B cell (primary cell): ENCODE data around the gene SLC18A3. TPM values are rescaled to one million over a fixed set of nuclear protein-coding genes. Genes with fewer than 3 reads are reported as not detected.

Source experiments
- ATAC-seq: fragments of 200-7000 bp; cut with Tn5 transposase; one replicate; pipeline ENCODE4 v1.10.0; 2021; ENCODE audit warnings: low read depth, mild to moderate bottlenecking, moderate number of reproducible peaks, moderate library complexity
- CTCF ChIA-PET: fragments of 350-600 bp; sonication (Branson Sonifier 250); formaldehyde crosslinking; loops from one replicate; lab custom pipeline; 2021; ENCODE audit warnings: antibody characterized with exemption, inconsistent platforms; lab: Charles Lee
- POLR2A ChIA-PET: fragments of 350-600 bp; sonication (Branson Sonifier 250); formaldehyde crosslinking; loops from one replicate; lab custom pipeline; 2021; ENCODE audit warnings: antibody characterized with exemption; lab: Charles Lee
- DNase-seq: peaks from one replicate; pipeline ENCODE4 v3.0.0; 2013
- H2AFZ ChIP-seq: 2 replicates; pipeline ENCODE4 v1.6.1; 2012; ENCODE audit warnings: mild to moderate bottlenecking, low read depth, low read length; ENCODE audit not compliant: insufficient read depth, poor library complexity, severe bottlenecking
- H3K27ac ChIP-seq, 2 donors: 1 replicate in 1 of 2; 2 replicates in 1 of 2; pipeline ENCODE4 v1.5.1; 2012 to 2013; ENCODE audit warnings: low read length in 2 of 2, mild to moderate bottlenecking in 2 of 2, moderate library complexity in 1 of 2
- H3K27me3 ChIP-seq, 4 experiments: fragments of 200-600 bp in 1 of 4; sonication (generic) in 1 of 4; replicated peaks in 1 of 4; 1 replicate in 2 of 4; 2 replicates in 2 of 4; pipeline versions ENCODE4 v1.6.1 to v1.7.0; 2013 to 2016; ENCODE audit warnings: low read length in 3 of 4, mild to moderate bottlenecking in 2 of 4, mixed read lengths in 1 of 4, moderate library complexity in 1 of 4; ENCODE audit not compliant: insufficient read depth in 4 of 4, control insufficient read depth in 3 of 4; ENCODE audit errors: control extremely low read depth in 1 of 4
- H3K36me3 ChIP-seq, 2 experiments: replicated peaks in 1 of 2; 1 replicate in 1 of 2; 2 replicates in 1 of 2; pipeline versions ENCODE4 v1.6.1 to v1.7.1; 2013; ENCODE audit warnings: low read length in 1 of 2; ENCODE audit not compliant: insufficient read depth in 2 of 2, control insufficient read depth in 1 of 2; ENCODE audit errors: control extremely low read depth in 1 of 2, extremely low read depth in 1 of 2
- H3K4me1 ChIP-seq, 2 donors: fragments of 200-600 bp in 1 of 2; sonication (generic) in 1 of 2; 1 replicate in 1 of 2; 2 replicates in 1 of 2; pipeline versions ENCODE4 v1.5.1 to v1.6.1; 2013 to 2017; ENCODE audit warnings: low read length in 2 of 2; ENCODE audit not compliant: control insufficient read depth in 2 of 2, insufficient read depth in 2 of 2
- H3K4me2 ChIP-seq: replicated peaks from 2 replicates; pipeline ENCODE3; 2012; ENCODE audit warnings: mild to moderate bottlenecking, low read depth, low read length; ENCODE audit not compliant: poor library complexity, severe bottlenecking
- H3K4me3 ChIP-seq, 5 experiments: fragments of 200-600 bp in 1 of 5; sonication (generic) in 1 of 5; 1 replicate in 3 of 5; 2 replicates in 2 of 5; pipeline versions ENCODE4 v1.5.1 to v1.7.0; 2011 to 2016; ENCODE audit warnings: low read length in 4 of 5, mild to moderate bottlenecking in 4 of 5, low read depth in 2 of 5, control low read depth in 1 of 5, moderate library complexity in 1 of 5; ENCODE audit not compliant: insufficient read depth in 1 of 5; ENCODE audit errors: control extremely low read depth in 1 of 5, extremely low read depth in 1 of 5
- H3K79me2 ChIP-seq: fragments of 200-600 bp; sonication (generic); one replicate; pipeline ENCODE4 v1.6.0; 2016; ENCODE audit warnings: low read length; ENCODE audit not compliant: control insufficient read depth, insufficient read depth
- H3K9ac ChIP-seq: fragments of 200-600 bp; sonication (generic); 2 replicates; pipeline ENCODE4 v1.6.1; 2017; ENCODE audit warnings: mild to moderate bottlenecking, low read length, moderate library complexity
- H3K9me3 ChIP-seq, 3 donors: one replicate each; pipeline versions ENCODE4 v1.6.1 to v1.7.1; 2013; ENCODE audit warnings: low read length in 2 of 3; ENCODE audit not compliant: control insufficient read depth in 2 of 3, insufficient read depth in 1 of 3; ENCODE audit errors: control extremely low read depth in 1 of 3
- H4K20me1 ChIP-seq: 2 replicates; pipeline ENCODE4 v1.6.0; 2012; ENCODE audit warnings: mild to moderate bottlenecking, low read length; ENCODE audit not compliant: insufficient read depth, control insufficient read depth, poor library complexity, severe bottlenecking
- H3K27ac Mint-ChIP-seq: one replicate; pipeline ENCODE4 v1.8.0; 2021; ENCODE audit warnings: mixed read lengths
- H3K27me3 Mint-ChIP-seq: one replicate; pipeline ENCODE4 v1.8.0; 2021; ENCODE audit warnings: mixed read lengths
- H3K4me1 Mint-ChIP-seq: one replicate; pipeline ENCODE4 v1.8.0; 2021; ENCODE audit warnings: mixed read lengths
- H3K4me3 Mint-ChIP-seq: one replicate; pipeline ENCODE4 v1.8.0; 2021; ENCODE audit warnings: mixed read lengths
- H3K9me3 Mint-ChIP-seq: one replicate; pipeline ENCODE4 v1.8.0; 2022; ENCODE audit warnings: mixed read lengths; ENCODE audit not compliant: insufficient read depth
- EZH2 ChIP-seq: IDR thresholded peaks from 2 replicates; pipeline ENCODE4 v1.6.1; 2012; ENCODE audit warnings: borderline replicate concordance, low read depth, mild to moderate bottlenecking, moderate library complexity, low read length; ENCODE audit not compliant: insufficient read depth, poor library complexity, severe bottlenecking
- WGBS: methylation state at CpG from one replicate; pipeline ENCODE4 v1.1.5; 2013; ENCODE audit warnings: missing lambda C conversion rate; ENCODE audit not compliant: insufficient coverage; 5-methylcytosine and 5-hydroxymethylcytosine counted together
- intact Hi-C: fragments of 100-400 bp; cut with micrococcal nuclease; formaldehyde crosslinking; loops from one replicate; pipeline ENCODE4 v1.10.0; 2022
- polyA plus RNA-seq: library from polyadenylated mRNA; depleted of rRNA; stranded (reverse); fragments of >200 nt; gene quantifications from 2 replicates; pipeline ENCODE4 v1.2.3, GENCODE V29; 2012
- total RNA-seq, 2 donors: library from RNA; stranded (reverse); fragments of 120-200 nt in 1 of 2; gene quantifications; 1 replicate in 1 of 2; 2 replicates in 1 of 2; pipeline versions ENCODE4 v1.2.3 to v1.2.4, GENCODE V29; 2013 to 2022
- TF ChIP-seq, protein P1 (sequence below): fragments of 200-600 bp; IDR thresholded peaks from one replicate; pipeline ENCODE4 v1.8.0; 2022; ENCODE audit warnings: antibody characterized with exemption, mild to moderate bottlenecking

SLC18A3 gene
- total and polyA plus RNA-seq, 2 donors (not counting 1 experiment from before 2014, with no cell fraction given), result not detected

DNA sequence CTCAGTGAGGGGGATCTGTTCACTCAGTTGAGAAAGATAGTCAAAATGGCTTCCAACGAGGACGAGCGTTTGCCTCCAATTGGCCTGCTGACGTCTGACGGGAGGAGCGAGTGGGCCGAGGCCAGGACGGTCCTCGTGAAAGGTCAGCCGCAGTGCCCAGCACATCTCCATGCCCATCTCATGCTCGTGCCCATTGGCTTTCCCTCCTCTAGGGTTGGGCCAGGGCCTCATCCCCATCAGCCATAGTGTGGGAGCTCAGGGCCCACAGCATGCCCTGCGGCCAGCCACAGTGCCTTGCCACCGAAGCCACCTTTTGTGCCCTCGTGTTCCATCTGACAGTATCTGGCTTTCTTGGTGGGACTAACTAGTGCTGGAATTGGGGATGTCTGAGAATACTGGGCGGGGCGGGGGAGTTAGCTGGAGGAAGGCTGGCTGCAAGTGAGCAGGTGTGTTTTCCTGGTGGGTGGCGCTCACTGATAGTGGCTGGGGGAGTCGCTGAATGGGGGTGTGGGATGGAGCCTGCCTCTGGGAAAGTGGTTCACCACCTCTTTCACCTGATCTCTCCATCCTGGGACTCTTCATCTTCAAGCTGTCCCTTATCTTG lies 17.6 kb downstream of the SLC18A3 start:
- no peak for DNase-seq
- intact Hi-C loops, result no loop called here
- POLR2A ChIA-PET, result no interaction called here

DNA sequence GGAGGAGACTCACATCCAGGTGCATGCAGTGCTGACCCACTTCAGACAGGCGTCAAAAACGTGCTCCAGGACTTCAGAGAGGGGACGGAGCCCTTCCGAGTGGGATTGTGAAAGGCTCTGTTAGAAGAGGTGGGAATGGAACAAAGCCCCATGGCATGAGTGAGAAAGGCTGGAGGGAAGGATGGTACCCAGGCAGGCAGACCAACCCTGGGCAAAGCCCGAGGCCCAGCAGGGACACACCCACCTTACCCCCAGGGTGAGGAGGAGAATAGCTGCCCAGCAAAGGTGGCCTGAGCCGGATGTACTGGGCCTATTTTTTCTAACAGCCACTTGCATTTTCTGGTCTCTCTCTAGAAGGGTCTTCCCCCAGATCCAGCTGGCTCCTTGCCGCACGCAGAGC lies 18.5 kb downstream of the SLC18A3 start:
- no peak overlapping the region for H3K4me3 ChIP-seq
- TF ChIP-seq, protein P1, sequence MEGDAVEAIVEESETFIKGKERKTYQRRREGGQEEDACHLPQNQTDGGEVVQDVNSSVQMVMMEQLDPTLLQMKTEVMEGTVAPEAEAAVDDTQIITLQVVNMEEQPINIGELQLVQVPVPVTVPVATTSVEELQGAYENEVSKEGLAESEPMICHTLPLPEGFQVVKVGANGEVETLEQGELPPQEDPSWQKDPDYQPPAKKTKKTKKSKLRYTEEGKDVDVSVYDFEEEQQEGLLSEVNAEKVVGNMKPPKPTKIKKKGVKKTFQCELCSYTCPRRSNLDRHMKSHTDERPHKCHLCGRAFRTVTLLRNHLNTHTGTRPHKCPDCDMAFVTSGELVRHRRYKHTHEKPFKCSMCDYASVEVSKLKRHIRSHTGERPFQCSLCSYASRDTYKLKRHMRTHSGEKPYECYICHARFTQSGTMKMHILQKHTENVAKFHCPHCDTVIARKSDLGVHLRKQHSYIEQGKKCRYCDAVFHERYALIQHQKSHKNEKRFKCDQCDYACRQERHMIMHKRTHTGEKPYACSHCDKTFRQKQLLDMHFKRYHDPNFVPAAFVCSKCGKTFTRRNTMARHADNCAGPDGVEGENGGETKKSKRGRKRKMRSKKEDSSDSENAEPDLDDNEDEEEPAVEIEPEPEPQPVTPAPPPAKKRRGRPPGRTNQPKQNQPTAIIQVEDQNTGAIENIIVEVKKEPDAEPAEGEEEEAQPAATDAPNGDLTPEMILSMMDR, result no peak
- TF ChIP-seq EZH2, result no peak
- ChIA-PET CTCF (no interaction called here), POLR2A (no interaction called here)
- no peaks in the 10 kb centered on the region for H4K20me1 ChIP-seq
- Mint-ChIP-seq H3K27ac (no peak overlapping the region), H3K27me3 (peaks cover 7% of the 10 kb centered on the region), H3K4me3 (no peak overlapping the region), H3K9me3 (no peaks in the 10 kb centered on the region), H3K4me1 (no peaks in the 10 kb centered on the region)
- H3K27me3 ChIP-seq, result peaks cover 0 to 4% (median 0%) of the 10 kb centered on the region in 4 experiments
- intact Hi-C loops, result no loop called here
- no peak for ATAC-seq
- H3K9ac ChIP-seq, result no peak overlapping the region
- no peak overlapping the region for H3K4me2 ChIP-seq
- no peaks in the 10 kb centered on the region for H3K36me3 ChIP-seq
- H3K9me3 ChIP-seq, result peaks cover 0 to 4% (median 0%) of the 10 kb centered on the region in 3 donors
- H3K27ac ChIP-seq, result no peak overlapping the region
- H3K4me1 ChIP-seq, result no peaks in the 10 kb centered on the region
- WGBS, result 86% methylated on average over 6 of the region's 8 CpGs
- H3K79me2 ChIP-seq, result no peaks in the 10 kb centered on the region
- DNase-seq, result no peak
- H2AFZ ChIP-seq, result no peak overlapping the region

More for the DNA sequence above, 17.6 kb downstream of the SLC18A3 start:
- ATAC-seq, result no peak
- Mint-ChIP-seq H3K27me3 (peaks cover 10% of the 10 kb centered on the region), H3K4me1 (no peaks in the 10 kb centered on the region), H3K9me3 (no peaks in the 10 kb centered on the region), H3K4me3 (no peak overlapping the region), H3K27ac (no peak overlapping the region)
- TF ChIP-seq, protein P1, result no peak
- no peak for TF ChIP-seq EZH2
- H3K27me3 ChIP-seq, result peaks cover 0 to 4% (median 0%) of the 10 kb centered on the region in 4 experiments
- H3K4me2 ChIP-seq, result no peak overlapping the region
- H3K9me3 ChIP-seq, result peaks cover 0 to 4% (median 0%) of the 10 kb centered on the region in 3 donors
- no peaks in the 10 kb centered on the region for H3K79me2 ChIP-seq
- no peaks in the 10 kb centered on the region for H3K4me1 ChIP-seq
- WGBS, result 95% methylated on average over 15 of the region's 18 CpGs
- no peak overlapping the region for H3K9ac ChIP-seq
- no peaks in the 10 kb centered on the region for H4K20me1 ChIP-seq
- no peak overlapping the region for H3K4me3 ChIP-seq
- CTCF ChIA-PET, result interaction anchor here (1.1 kb wide), 1 partner anchor 37 kb away, joined by 3 read pairs; no protein-coding TSS in a partner anchor
- no peak overlapping the region for H3K27ac ChIP-seq
- no peak overlapping the region for H2AFZ ChIP-seq
- H3K36me3 ChIP-seq, result no peaks in the 10 kb centered on the region
